ENCODE results near the gene PPP1R2C.

- TF ChIP-seq CTCF (conservative IDR thresholded peaks at IDR 0.05; ENCODE audit: low read depth in 2 of 2) (no peak), POLR2AphosphoS5 (IDR thresholded peaks at IDR 0.05; ENCODE audit: low read depth) (no peak), REST (IDR thresholded peaks at IDR 0.05; ENCODE audit: unreplicated experiment) (no peak), EZH2 (IDR thresholded peaks at IDR 0.05; ENCODE audit: low read depth, unreplicated experiment) (no peak), EZH2phosphoT487 (IDR thresholded peaks at IDR 0.05; ENCODE audit: unreplicated experiment) (no peak), STAT1 (IDR thresholded peaks at IDR 0.05; ENCODE audit: unreplicated experiment) (no peak), CREB1 (CRISPR knock-in tag; IDR thresholded peaks at IDR 0.05; ENCODE audit: low read depth) (no peak)
These were observed 26.6 kb upstream of the PPP1R2C start for GRCh38 chrX:42804524-42804923.
